ENCODE measurements around the gene KLF1.

- TF ChIP-seq CTCF (IDR thresholded peaks at IDR 0.05; ENCODE audit: low read depth, low read length, poor library complexity, severe bottlenecking), result no peak
- no peak for TF ChIP-seq EZH2phosphoT487 (IDR thresholded peaks at IDR 0.05; ENCODE audit: borderline replicate concordance, low read length)
These were observed 43.7 kb downstream of the KLF1 start for GRCh38 chr19:12843328-12843727.
